NCI-H748 (cell line): ENCODE data around the gene DAB2IP.
A peak's percentile ranks its signal among the peaks of the same experiment; 100 is the strongest.
"Not testable (repeated sequence)": the region's sequence is repeated elsewhere in the genome, so short reads cannot be mapped to it uniquely, and the experiment has no call there.

Experiments
- DNase-seq: peaks from one replicate; lab custom pipeline; 2025; ENCODE audit not compliant: unreplicated experiment; lab: John Stamatoyannopoulos, UW

The DAB2IP gene

DNA sequence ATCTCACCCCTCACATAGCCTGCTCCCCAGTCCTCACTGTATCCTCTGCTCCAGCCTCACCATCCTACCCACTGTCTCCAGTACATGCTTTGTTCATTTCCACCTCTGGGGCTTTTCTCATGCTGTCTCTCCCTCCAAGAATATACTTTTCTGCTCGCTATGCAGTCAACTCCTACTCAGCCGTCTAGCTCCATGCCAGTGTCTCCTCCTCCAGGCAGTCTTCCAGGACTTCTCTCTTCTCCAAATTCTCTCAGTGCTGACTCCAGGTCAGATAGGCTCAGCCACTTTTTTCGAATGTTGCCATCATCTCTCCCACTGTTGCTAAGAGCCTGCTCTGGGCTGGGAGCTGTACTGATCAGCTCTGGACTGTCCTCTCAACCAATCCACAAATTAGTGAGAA, 8.0 kb upstream of the DAB2IP start:
- no peak for DNase-seq

DNA sequence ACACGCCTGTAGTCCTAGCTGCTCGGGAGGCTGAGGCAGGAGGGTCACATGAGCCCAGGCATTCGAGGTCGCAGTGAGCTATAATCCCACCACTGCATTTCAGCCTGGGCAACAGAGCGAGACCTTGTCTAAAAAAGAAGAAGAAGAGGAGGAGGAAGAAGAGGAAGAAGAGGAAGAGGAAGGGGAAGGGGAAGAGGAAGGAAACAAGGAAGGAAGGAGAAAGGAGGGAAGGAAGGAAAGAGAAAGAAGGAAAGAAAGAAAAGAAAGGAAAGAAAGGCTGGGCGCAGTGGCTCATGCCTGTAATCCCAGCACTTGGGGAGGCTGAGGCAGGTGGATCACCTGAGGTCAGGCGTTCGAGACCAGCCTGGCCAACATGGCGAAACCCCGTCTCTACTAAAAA, 7.4 kb upstream of the DAB2IP start:
- not testable (repeated sequence) for DNase-seq

DNA sequence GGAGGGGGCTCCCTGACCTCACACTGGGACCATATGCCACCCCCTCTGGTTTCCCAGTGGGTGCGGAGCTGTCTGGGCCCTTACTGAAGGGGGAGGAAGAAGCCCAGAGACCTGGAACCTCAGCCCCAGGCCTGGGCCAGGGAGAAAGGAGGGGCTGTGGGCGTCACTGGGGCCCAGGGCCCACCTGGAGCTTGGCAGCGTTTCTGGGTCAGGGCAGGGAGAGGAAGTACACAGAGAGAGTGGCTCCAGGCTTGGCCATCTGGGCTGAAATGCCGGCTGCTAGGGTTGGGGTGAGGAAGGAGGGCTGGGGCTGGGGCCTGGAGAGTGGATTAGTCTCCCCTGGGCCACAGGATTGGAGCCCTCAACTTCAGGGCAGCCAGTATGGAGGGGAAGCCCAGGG, 6.4 kb upstream of the DAB2IP start:
- DNase-seq: no peak

GRCh38 chr9:121645853-121646807, 5.3 kb upstream of the DAB2IP start:
- no peak for DNase-seq

DNA sequence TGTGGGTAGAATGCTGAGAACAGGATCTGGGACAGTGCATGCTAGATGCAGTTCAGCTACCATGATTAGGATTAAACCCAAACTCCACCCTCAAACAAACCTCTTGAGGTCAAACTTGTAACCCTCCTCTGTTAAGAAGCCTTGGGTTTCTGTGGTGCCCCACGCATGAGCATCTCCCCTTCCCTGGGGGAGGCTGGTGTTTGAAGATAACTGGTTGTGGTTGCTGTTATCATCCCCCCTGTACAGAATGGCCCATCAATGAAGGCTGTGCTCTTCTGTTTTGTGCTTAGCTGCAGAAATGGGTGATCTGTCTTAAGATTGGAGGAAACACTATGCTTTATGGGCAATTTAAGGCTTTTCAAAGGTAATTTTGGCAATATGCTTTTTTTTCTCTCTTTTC, 4.4 kb upstream of the DAB2IP start:
- DNase-seq: no peak

DNA sequence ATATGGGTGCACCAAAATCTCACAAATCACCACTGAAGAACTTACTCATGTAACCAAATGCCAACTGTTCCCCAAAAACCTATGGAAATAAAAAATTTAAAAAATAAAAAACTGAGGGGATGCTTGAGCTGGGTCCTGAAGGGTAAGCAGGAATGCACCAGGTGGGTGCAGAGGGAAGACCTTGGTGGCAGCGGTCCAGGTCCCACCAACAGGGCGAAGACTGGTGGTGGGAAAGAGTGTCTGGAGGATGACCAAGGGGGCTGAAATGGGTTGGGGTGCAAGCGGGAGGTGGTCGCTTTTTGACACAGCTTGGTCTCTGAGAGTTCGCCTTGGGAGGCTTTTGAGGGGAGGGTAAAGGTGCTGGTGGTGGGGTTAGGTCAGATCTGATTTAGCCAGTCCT, 3.3 kb upstream of the DAB2IP start:
- DNase-seq: no peak

DNA sequence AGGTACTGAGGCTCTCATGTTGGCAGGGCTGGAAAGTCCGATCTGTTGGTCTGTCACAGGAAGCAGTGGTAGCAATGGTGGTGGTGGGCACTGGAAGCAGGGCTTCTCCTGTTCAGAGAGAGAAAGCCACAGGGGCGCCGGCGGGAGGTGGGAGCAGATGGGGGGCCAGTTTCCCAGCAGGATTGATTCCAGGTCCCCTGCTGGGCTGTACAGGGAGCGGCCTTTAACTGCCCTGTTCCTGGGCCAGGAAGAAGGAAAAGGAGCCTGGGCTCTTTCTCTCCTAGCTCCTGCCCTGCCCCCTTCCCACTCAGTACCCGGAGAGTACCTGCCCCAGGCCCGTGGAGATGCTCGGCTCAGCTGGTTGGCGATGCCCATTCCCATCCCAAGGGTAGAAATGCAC, 2.6 kb upstream of the DAB2IP start:
- no peak for DNase-seq

- no peak for DNase-seq
These were observed 1.8 kb upstream of the DAB2IP start for GRCh38 chr9:121649476-121650216.

GRCh38 chr9:121650217-121651007, 1.0 kb upstream of the DAB2IP start:
- peak; percentile 29 for DNase-seq

DNA sequence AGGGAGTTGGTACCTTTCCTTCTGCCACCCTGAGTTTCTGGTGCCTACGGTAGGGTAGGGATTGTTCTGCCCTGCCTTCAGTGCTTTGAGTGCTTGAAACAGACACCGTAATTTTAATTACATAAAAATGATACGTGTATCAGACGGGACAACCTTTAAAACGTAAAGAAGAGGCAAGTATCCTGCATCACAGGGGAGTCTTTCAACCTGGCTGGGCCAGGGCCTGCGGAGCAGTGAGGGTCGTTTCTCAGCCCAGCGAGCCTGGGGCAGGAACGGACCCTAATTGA, 483 bp upstream of the DAB2IP start:
- DNase-seq: no peak

- DNase-seq: no peak
These were observed 795 bp downstream of the DAB2IP start for GRCh38 chr9:121652021-121652837.

GRCh38 chr9:121652838-121653231, 1.4 kb downstream of the DAB2IP start:
- no peak for DNase-seq

- DNase-seq: no peak
These were observed 3.2 kb downstream of the DAB2IP start for GRCh38 chr9:121654499-121655140.

DNA sequence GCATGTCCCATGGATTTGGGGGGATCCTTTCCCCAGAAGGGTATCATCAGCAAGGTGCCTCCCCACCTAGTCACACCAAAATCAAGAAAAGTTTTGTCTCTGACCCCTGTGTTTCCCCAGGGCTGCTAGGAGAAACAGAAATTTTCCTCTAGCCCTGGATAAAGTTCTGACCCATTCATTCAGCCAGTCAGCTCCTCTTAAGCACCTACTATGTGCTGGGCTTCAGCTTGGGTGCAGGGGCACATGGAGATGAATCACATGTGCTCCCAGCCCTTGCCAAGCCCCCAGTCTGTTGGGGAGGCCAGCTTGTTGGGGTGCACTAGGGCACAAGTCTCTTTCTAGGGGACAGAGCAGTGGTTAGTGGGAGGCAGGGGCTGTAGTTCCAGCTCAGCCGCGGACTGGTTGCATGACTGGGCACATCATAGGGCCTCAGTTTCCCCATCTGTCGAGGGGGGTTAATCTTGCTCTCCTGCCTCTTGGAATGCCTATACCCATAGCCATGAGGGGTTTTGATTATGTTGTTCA, 3.9 kb downstream of the DAB2IP start:
- DNase-seq: no peak

GRCh38 chr9:121656941-121657470, 5.6 kb downstream of the DAB2IP start:
- DNase-seq: no peak

DNA sequence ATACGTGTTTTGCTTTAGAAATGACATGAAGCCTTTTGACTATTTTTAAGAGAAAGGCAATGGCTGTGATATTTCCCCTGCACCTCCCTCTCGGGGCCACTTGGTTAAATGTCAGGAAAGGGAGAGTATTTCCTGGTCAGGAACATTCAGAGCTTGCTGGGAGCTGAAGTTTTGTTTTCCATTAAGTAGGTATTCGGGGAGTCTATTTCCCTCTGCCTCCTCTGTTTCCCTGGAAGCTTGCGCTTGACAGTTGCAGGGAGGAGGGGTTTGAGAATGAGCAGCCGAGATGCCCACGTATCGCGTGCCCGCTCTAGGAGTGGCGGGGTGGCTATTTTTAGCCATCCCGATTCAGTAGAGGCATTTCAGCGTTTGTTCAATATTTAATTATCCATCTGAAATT, 6.7 kb downstream of the DAB2IP start:
- DNase-seq: no peak

GRCh38 chr9:121658591-121658990, 7.2 kb downstream of the DAB2IP start:
- no peak for DNase-seq

DNA sequence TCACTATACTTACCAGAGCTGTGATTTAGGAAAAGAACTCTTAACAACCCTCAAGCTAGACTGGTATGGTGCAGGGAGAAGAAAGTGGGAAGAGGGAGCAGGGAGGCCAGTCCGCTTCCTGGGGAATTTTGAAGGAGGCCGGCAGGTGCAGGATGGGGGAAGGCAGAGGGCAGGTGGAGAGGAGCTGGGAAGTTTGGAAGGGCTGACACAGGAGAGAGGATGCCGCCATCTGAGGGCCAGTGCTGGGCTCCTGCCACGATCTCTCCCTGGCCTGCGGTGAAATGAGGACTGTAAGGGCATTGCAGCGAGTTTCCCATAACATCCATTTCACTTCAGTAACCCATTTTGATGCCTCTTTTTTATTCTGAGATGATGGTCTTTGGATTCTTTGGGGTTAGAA, 8.9 kb downstream of the DAB2IP start:
- no peak for DNase-seq

DNA sequence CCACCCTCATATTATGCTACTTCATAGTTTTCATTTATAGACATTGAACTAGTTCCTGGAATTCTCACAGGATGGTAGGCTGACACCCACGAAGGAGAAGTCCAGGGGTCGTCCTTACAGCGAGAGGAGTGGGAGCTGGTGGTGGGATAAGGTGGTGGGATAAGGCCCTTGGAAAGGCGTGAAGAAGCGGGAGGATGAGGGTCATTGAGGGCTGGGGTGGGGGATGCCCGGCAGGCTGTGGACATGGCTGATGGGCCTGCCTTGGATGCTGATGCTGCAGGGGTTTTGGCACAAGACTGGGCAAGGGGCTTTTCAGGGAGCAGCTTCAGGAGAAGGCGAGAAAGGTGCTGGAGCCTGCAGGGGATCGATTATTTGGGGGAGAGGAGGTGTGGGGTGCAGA, 9.4 kb downstream of the DAB2IP start:
- DNase-seq: no peak

- no peak for DNase-seq
These were observed 9.9 kb downstream of the DAB2IP start for GRCh38 chr9:121661328-121661727.
